HepG2 (cell line): ENCODE data around the gene UGP2. TPM values are rescaled to one million over a fixed set of nuclear protein-coding genes. Genes with fewer than 3 reads are reported as not detected.

Source experiments
- BCL3 ChIP-seq: sonication (generic); formaldehyde crosslinking; IDR thresholded peaks from 2 replicates; pipeline ENCODE4 v1.5.1; 2020; ENCODE audit warnings: mild to moderate bottlenecking, missing genetic modification reagents, moderate library complexity
- BRD4 ChIP-seq: sonication (generic); formaldehyde crosslinking; IDR thresholded peaks from 2 replicates; pipeline ENCODE4 v1.4.0; 2020; ENCODE audit warnings: missing genetic modification reagents
- CBFB ChIP-seq: sonication (generic); formaldehyde crosslinking; IDR thresholded peaks from 2 replicates; pipeline ENCODE4 v1.4.0; 2020; ENCODE audit warnings: missing genetic modification reagents
- FLYWCH1 ChIP-seq: sonication (generic); formaldehyde crosslinking; IDR thresholded peaks from 2 replicates; pipeline ENCODE4 v1.8.1; 2023; ENCODE audit warnings: mild to moderate bottlenecking, missing genetic modification reagents
- FOXA3 ChIP-seq: IDR thresholded peaks from 2 replicates; pipeline ENCODE4 v1.6.1; 2016; ENCODE audit warnings: missing genetic modification reagents, missing compliant biosample characterization
- HDAC1 ChIP-seq: sonication (generic); formaldehyde crosslinking; IDR thresholded peaks from 2 replicates; pipeline ENCODE4 v1.5.1; 2020; ENCODE audit warnings: mild to moderate bottlenecking, missing genetic modification reagents
- KLF16 ChIP-seq, 2 experiments: sonication (generic) in 1 of 2; formaldehyde crosslinking in 1 of 2; IDR thresholded peaks; 2 replicates each; pipeline versions ENCODE4 v1.6.1 to v1.8.0; 2016 to 2023; ENCODE audit warnings: missing genetic modification reagents in 2 of 2, missing compliant biosample characterization in 1 of 2
- NR2F2 ChIP-seq: IDR thresholded peaks from 2 replicates; pipeline ENCODE4 v1.6.1; 2012; ENCODE audit warnings: low read depth, inconsistent platforms, borderline replicate concordance
- PHB2 ChIP-seq: fragments of 450-650 bp; IDR thresholded peaks from 2 replicates; pipeline ENCODE4 v1.6.1; 2018; ENCODE audit not compliant: partially characterized antibody
- RBM22 ChIP-seq: fragments of 200-400 bp; formaldehyde crosslinking; optimal IDR thresholded peaks from 2 replicates; pipeline ENCODE3; 2017; ENCODE audit warnings: mild to moderate bottlenecking, low read length, moderate library complexity
- RERE ChIP-seq: IDR thresholded peaks from 2 replicates; pipeline ENCODE4 v1.6.1; 2016; ENCODE audit warnings: low read depth, missing genetic modification reagents, missing compliant biosample characterization
- RFXANK ChIP-seq: IDR thresholded peaks from 2 replicates; pipeline ENCODE4 v1.6.1; 2016
- TAF15 ChIP-seq: fragments of 200-400 bp; formaldehyde crosslinking; IDR thresholded peaks from one replicate; pipeline ENCODE4 v1.6.1; 2018; ENCODE audit warnings: mild to moderate bottlenecking, low read depth, low read length; ENCODE audit not compliant: poor library complexity, severe bottlenecking
- TBX2 ChIP-seq: sonication (generic); formaldehyde crosslinking; IDR thresholded peaks from 2 replicates; pipeline ENCODE4 v1.5.0; 2020; ENCODE audit warnings: missing genetic modification reagents, mild to moderate bottlenecking, borderline replicate concordance
- YY1 ChIP-seq: IDR thresholded peaks from 2 replicates; pipeline ENCODE4 v1.6.1; 2011; ENCODE audit warnings: low read length, low read depth, moderate library complexity, mild to moderate bottlenecking; ENCODE audit not compliant: insufficient read depth, insufficient replicate concordance
- ZNF577 ChIP-seq: sonication (generic); formaldehyde crosslinking; IDR thresholded peaks from 2 replicates; pipeline ENCODE4 v1.4.0; 2020; ENCODE audit warnings: mild to moderate bottlenecking, low read depth, missing genetic modification reagents, borderline replicate concordance
- ZSCAN29 ChIP-seq: sonication (generic); formaldehyde crosslinking; conservative IDR thresholded peaks from 2 replicates; pipeline ENCODE4 v1.4.0; 2020; ENCODE audit warnings: mild to moderate bottlenecking, missing genetic modification reagents
- polyA plus RNA-seq, 8 experiments: library from polyadenylated mRNA; depleted of rRNA in 3 of 8; stranded (reverse) in 7 of 8; unstranded in 1 of 8; fragments of >200 nt; fragmentation: Illumina TruSeq in 4 of 8; extraction: Trizol in 4 of 8; gene quantifications; 2 replicates each; pipeline versions ENCODE4 v1.2.1 to v1.2.3, GENCODE V29; 2011 to 2016; ENCODE audit warnings: low read depth in 4 of 8, missing spikeins in 1 of 8, mixed read lengths in 1 of 8; ENCODE audit not compliant: insufficient read depth in 1 of 8
- total RNA-seq, 5 experiments: library from RNA; depleted of rRNA; stranded (reverse); fragments of >200 nt; fragmentation: Illumina TruSeq; extraction: Trizol; gene quantifications; 2 replicates each; pipeline ENCODE4 v1.2.3, GENCODE V29; 2016; ENCODE audit warnings: low read depth in 1 of 5

UGP2 gene
- total and polyA plus RNA-seq, 2 of the 13 experiments (the other 11 are each of a cell fraction or from before 2014, with no cell fraction given), result 96.0 to 134 TPM

GRCh38 chr2:63842149-63843061, 709 bp downstream of the UGP2 start (continued):
- TF ChIP-seq ZNF577 (no peak), HDAC1 (CRISPR knock-in tag) (peak; percentile 68), TBX2 (no peak), NR2F2 (peak; percentile 40; the same call in 1 of the 2 replicates), CBFB (CRISPR knock-in tag) (no peak), KLF16 (CRISPR knock-in tag; IDR thresholded peaks at IDR 0.05) (peak in 1 of 2 experiments; percentile 87; a peak in 2 of 4 replicates), ZSCAN29 (peak; percentile 86; the same call in 1 of the 2 replicates), YY1 (peak; percentile 49), TAF15 (no peak), FOXA3 (CRISPR knock-in tag) (peak; percentile 57; the same call in 1 of the 2 replicates), BRD4 (CRISPR knock-in tag) (no peak), PHB2 (no peak), FLYWCH1 (no peak), RERE (peak; percentile 41; the same call in 1 of the 2 replicates), BCL3 (CRISPR knock-in tag) (0 out of 2 replicates have a peak, but pooled peaks have one; percentile 63), RBM22 (no peak), RFXANK (0 out of 2 replicates have a peak, but pooled peaks have one; percentile 15)
